Measurements from ENCODE around the gene LRRC59. TPM values are rescaled to one million over a fixed set of nuclear protein-coding genes. Genes with fewer than 3 reads are reported as not detected.

Gene LRRC59
- total RNA-seq, 1 experiment from 2014 or later = 221 TPM

DNA sequence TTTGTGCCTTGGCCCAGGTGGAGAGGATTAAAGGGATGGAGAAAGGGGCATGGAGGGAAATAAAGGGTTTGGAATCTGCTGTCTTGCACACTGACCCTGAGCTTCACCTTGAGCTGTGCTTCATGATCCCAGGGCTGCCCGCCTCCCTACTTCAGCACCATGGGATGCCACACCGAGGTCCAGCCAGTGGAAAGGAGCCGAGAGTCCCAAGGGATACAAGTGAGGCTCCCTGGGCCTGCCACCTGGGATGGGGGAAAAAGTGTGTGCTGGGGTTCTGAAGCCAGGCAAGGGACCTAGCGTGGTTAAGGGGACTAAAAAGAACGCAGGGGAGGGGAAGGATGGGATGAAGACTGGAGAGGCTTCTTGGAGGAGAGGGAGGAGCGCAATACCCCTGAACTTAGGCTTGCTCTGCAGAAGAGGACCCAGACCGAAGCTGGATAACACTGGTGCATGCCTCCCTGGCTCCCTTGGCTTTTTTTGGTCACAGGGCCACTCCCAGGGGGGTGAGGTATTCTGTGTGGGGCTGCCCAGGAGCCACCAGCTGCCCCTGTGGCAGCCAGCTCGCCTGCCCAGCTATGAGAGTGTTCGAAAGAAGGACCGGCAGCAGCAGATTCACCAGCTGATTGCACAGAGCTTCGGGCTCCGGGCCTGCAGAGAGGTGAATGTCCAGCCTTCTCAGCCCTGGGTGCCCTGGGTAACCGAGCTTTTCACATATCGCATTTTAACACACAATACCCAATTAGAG, 31.5 kb downstream of the LRRC59 start (continued):
- TF ChIP-seq SIN3A (IDR thresholded peaks at IDR 0.05; ENCODE audit: low read depth) (no peak), CTCF (IDR thresholded peaks at IDR 0.05 in 2 of 3, conservative IDR thresholded peaks at IDR 0.05 in 1 of 3; ENCODE audit: borderline replicate concordance in 1 of 3, insufficient read depth in 1 of 3, low read depth in 2 of 3, low read length in 2 of 3) (no peak), SP1 (IDR thresholded peaks at IDR 0.05; ENCODE audit: low read depth) (no peak), MAX (IDR thresholded peaks at IDR 0.05) (no peak), SRF (IDR thresholded peaks at IDR 0.05; ENCODE audit: low read depth) (no peak), CEBPB (IDR thresholded peaks at IDR 0.05; ENCODE audit: low read depth) (no peak)

GRCh38 chr17:50365165-50365564, 32.2 kb downstream of the LRRC59 start:
- RAD21 ChIA-PET (ENCODE audit: low non-redundant PET in 1 of 2, low total read pairs in 2 of 2, uncharacterized antibody in 2 of 2, unreplicated experiment in 2 of 2) = no interaction called here
- no peak overlapping the region for H3K4me3 ChIP-seq (replicated peaks in 1 of 2; ENCODE audit: low read depth in 1 of 2, low read length in 2 of 2)
- DNase-seq (ENCODE audit: low read depth, low spot score) (no peak), ATAC-seq (no peak)
- H3K27ac ChIP-seq (ENCODE audit: low read depth, low read length) = no peak overlapping the region
- H2AFZ ChIP-seq (ENCODE audit: low read depth, low read length, poor library complexity, severe bottlenecking) = no peak overlapping the region
- no peak for TF ChIP-seq RAD21 (IDR thresholded peaks at IDR 0.05; ENCODE audit: low read depth)
- no peak for TF ChIP-seq POLR2AphosphoS5 (IDR thresholded peaks at IDR 0.05; ENCODE audit: low read depth, low read length)
- TF ChIP-seq, protein P1, sequence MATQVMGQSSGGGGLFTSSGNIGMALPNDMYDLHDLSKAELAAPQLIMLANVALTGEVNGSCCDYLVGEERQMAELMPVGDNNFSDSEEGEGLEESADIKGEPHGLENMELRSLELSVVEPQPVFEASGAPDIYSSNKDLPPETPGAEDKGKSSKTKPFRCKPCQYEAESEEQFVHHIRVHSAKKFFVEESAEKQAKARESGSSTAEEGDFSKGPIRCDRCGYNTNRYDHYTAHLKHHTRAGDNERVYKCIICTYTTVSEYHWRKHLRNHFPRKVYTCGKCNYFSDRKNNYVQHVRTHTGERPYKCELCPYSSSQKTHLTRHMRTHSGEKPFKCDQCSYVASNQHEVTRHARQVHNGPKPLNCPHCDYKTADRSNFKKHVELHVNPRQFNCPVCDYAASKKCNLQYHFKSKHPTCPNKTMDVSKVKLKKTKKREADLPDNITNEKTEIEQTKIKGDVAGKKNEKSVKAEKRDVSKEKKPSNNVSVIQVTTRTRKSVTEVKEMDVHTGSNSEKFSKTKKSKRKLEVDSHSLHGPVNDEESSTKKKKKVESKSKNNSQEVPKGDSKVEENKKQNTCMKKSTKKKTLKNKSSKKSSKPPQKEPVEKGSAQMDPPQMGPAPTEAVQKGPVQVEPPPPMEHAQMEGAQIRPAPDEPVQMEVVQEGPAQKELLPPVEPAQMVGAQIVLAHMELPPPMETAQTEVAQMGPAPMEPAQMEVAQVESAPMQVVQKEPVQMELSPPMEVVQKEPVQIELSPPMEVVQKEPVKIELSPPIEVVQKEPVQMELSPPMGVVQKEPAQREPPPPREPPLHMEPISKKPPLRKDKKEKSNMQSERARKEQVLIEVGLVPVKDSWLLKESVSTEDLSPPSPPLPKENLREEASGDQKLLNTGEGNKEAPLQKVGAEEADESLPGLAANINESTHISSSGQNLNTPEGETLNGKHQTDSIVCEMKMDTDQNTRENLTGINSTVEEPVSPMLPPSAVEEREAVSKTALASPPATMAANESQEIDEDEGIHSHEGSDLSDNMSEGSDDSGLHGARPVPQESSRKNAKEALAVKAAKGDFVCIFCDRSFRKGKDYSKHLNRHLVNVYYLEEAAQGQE (IDR thresholded peaks at IDR 0.05; ENCODE audit: low read depth) = no peak
- no peak for TF ChIP-seq CBX3 (IDR thresholded peaks at IDR 0.05; ENCODE audit: low read depth)
- no peak for TF ChIP-seq MAX (IDR thresholded peaks at IDR 0.05)
- TF ChIP-seq SRF (IDR thresholded peaks at IDR 0.05; ENCODE audit: low read depth) = no peak
- TF ChIP-seq ZFX (IDR thresholded peaks at IDR 0.05) = no peak
- no peak for TF ChIP-seq SP1 (IDR thresholded peaks at IDR 0.05; ENCODE audit: low read depth)
- CTCF ChIA-PET = no interaction called here
- H3K9ac ChIP-seq (ENCODE audit: low read length) = no peak overlapping the region
- BruUV-seq (replicated peaks) = no TSS peak
- no peaks in the 10 kb centered on the region for H3K9me2 ChIP-seq (ENCODE audit: insufficient read depth)
- intact Hi-C loops (cut with micrococcal nuclease) = no loop called here
- no peaks in the 10 kb centered on the region for H3K27me3 ChIP-seq (ENCODE audit: insufficient read depth, low read length)
- H3K4me1 ChIP-seq (ENCODE audit: control insufficient read depth in 1 of 2, insufficient read depth in 2 of 2, low read length in 2 of 2) = peaks cover 3 to 8% of the 10 kb centered on the region in 2 experiments; a peak in 2 of 4 replicates
- H4K20me1 ChIP-seq (ENCODE audit: insufficient read depth) = no peaks in the 10 kb centered on the region
- peaks cover 36 to 47% of the 10 kb centered on the region in 2 experiments for H3K36me3 ChIP-seq (ENCODE audit: control insufficient read depth in 1 of 2, insufficient read depth in 2 of 2, low read length in 2 of 2)
- POLR2A ChIA-PET = no interaction called here
- no peak overlapping the region for H3K4me2 ChIP-seq (ENCODE audit: low read length)
- peaks cover 17% of the 10 kb centered on the region; the same call in 1 of the 2 replicates for H3K79me2 ChIP-seq (ENCODE audit: insufficient read depth, low read length)
- H3K9me3 ChIP-seq (ENCODE audit: control insufficient read depth in 1 of 2, insufficient read depth in 1 of 2, low read depth in 1 of 2, low read length in 2 of 2) = no peaks in the 10 kb centered on the region
